HG03520 (cell line): ENCODE measurements around the gene NRXN3.

ENCODE experiments used
- ATAC-seq: cut with Tn5 transposase; IDR thresholded peaks from one replicate; pipeline ENCODE4 v1.9.1; 2021; ENCODE audit warnings: mild to moderate bottlenecking, moderate library complexity; ENCODE audit not compliant: unreplicated experiment

The NRXN3 gene

GRCh38 chr14:79040790-79041189, 870.6 kb downstream of the NRXN3 start:
- no peak for ATAC-seq

DNA sequence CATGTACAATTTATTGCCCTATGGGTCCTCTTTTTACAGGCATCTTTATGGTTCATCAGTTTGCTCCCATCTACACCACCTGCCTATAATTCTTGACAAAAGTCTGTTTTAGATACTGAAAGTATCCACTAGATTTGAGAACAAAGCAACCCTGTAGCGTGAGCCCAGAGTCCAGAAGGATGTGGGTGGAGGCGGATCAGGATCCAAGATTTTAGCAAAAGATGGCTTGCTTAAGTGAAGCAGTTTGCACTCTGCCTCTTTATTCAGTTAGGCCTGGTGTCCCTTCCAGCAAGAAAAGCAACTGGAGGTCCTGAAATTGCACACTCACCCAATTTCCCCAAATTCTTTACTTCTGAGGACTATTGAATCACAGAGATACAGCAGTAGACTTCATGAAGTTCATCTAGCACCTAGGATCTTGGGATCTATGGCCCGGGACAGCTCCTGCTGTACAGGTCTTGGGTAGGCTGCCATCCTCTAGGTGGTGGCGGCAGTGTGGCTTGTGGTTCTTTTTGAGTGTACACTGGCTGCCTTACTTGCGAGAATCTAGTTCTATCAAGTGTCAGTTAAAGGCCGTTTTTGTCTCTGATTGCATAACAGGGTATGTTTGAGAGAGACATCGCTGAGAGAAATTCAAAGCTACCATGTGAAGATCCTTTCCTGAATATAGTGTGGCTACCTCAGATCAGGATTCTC, 873.2 kb downstream of the NRXN3 start:
- ATAC-seq, result no peak

- no peak for ATAC-seq
These were observed 874.9 kb downstream of the NRXN3 start for GRCh38 chr14:79044894-79045624.

- no peak for ATAC-seq
These were observed 880.9 kb downstream of the NRXN3 start for GRCh38 chr14:79050787-79051727.

DNA sequence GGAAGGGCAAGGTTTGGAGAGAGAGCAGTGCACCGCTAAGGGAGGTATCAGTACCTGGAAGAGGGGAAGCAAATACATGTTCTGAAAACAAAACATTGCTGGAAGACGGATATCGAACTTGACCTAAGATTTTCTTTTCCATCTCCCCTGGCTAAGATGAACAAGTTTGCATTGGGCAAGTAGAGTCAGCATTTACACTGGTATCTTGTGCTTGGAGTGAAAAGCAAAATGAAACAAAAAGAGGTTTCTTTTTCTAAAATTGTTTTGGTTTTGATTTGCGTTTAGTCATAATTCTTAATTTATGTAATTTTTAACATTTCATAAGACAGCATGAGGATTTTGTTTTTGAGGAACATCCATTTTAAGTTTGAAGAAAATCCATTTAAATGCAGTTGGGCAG, 881.6 kb downstream of the NRXN3 start:
- no peak for ATAC-seq

- ATAC-seq, result no peak
These were observed 886.7 kb downstream of the NRXN3 start for GRCh38 chr14:79056879-79057278.

DNA sequence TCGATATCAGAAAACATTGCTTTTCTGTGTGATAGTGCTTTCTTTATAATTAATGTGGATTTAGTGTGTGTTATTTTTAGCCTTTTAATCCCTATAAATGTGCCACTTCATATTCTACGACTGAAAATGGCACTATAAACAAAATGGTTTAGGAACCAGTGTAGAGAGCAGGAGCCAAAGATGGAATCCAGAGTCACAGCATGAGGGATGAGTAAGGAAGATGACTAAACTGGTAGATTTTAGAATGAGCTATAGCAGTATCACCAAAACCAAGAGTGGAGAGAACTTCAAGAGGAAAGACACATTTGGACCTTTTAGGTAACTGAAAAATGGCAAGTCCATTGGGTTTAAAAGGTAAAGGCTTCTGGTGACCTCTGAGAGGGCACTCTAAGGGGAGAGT, 887.2 kb downstream of the NRXN3 start:
- ATAC-seq, result no peak

GRCh38 chr14:79062226-79062625, 892.1 kb downstream of the NRXN3 start:
- no peak for ATAC-seq

GRCh38 chr14:79064214-79064613, 894.0 kb downstream of the NRXN3 start:
- no peak for ATAC-seq

GRCh38 chr14:79074510-79074909, 904.3 kb downstream of the NRXN3 start:
- ATAC-seq, result no peak

DNA sequence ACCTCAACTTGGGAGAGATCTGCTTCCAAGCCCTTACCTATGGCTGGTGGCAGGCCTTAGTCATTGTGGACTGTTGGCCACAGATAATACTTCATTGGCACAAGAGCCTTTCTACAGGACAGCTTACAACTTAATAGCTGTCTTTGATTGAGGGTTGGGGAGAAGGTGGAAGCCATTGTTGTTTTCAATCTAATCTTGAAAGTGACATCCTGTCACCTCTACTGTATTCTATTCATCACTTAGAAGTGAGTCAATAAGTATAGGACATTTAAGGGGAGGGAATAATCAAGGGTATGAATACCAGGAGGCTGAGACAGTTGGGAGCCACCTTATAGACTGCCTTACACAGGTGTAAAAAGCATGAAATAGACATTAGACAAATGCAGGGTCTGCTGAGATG, 906.3 kb downstream of the NRXN3 start:
- no peak for ATAC-seq

DNA sequence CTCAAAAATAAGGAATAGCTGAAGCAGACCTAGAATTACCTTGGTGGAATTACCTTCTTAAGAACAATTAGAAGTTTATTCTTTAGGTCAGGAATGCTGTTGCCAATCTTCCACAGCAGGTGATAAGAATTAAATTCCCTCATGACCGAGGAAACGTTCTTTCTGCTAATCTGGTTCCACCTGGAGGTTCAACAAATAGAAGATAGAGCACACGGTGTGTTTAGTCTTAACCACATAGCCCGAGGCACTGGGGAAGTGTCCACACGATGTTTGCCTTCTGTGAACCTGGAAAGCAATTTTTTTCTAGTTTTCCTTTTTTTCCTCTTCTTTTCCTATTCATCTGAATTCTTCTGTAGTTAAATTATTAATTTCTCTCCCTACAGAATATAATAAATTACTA, 906.9 kb downstream of the NRXN3 start:
- ATAC-seq, result no peak

GRCh38 chr14:79080040-79080439, 909.9 kb downstream of the NRXN3 start:
- no peak for ATAC-seq

GRCh38 chr14:79082883-79083282, 912.7 kb downstream of the NRXN3 start:
- no peak for ATAC-seq

- no peak for ATAC-seq
These were observed 913.2 kb downstream of the NRXN3 start for GRCh38 chr14:79083356-79083755.

DNA sequence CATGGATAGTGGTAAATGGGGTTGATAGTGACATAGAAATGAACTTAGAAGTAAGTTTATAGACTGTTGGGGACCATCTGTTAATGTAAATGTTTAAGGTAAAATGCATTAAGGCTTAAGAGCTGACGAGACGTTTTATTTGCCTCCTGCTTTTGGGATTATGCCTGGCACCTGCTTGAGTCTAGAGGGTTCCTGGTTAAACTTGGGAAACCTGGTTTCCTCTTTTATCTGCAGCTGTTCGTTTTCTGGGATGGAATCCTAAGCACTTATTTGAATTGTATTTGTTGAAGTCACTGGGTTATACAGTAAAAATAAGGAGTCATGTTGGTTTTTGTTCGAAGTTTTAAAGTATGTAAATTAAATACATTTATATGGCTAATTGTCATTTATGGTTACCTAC, 914.7 kb downstream of the NRXN3 start:
- ATAC-seq, result no peak

DNA sequence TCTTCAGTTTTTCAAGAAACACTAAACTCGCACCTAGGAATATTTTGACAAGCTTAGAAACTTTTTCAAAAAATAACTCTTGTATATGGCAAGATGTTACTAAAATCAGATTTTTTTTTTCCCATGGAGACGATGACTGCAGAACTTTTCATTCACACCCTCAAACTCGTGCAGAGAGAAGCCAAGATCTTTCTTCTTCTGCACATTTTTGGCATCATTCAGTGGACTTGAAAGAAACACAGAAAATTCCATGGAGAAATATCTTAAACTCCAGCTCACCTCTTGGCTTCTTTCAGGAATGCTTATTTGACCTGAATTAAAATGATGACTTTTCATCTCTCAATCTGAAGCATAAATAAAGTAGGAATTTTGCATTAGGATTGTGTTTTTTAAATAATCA, 919.4 kb downstream of the NRXN3 start:
- ATAC-seq, result no peak

DNA sequence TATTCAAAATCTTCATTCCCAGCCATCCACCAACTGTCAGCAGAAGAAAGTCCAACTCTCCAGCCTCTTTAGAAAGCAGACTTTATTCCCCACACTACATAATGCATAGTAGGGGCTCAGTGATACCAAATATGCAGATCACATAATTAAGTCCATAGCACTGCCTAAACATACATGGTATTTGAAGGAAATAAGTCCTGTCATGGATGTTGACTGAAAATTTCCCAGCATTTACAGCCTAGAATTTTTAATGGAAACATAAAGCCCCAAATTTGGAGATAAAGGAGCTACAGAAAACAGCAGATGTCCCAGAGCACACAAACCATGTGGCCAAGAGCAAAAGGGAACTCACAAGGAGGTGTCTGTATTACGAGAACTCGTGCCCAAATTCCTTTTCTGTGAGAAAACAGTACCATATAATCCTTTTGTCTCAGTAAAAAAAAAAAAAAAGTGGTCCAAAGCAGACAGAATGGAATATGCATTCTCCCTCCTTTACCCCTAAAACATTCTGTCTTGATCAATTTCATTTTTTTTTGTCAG, 920.5 kb downstream of the NRXN3 start:
- no peak for ATAC-seq

DNA sequence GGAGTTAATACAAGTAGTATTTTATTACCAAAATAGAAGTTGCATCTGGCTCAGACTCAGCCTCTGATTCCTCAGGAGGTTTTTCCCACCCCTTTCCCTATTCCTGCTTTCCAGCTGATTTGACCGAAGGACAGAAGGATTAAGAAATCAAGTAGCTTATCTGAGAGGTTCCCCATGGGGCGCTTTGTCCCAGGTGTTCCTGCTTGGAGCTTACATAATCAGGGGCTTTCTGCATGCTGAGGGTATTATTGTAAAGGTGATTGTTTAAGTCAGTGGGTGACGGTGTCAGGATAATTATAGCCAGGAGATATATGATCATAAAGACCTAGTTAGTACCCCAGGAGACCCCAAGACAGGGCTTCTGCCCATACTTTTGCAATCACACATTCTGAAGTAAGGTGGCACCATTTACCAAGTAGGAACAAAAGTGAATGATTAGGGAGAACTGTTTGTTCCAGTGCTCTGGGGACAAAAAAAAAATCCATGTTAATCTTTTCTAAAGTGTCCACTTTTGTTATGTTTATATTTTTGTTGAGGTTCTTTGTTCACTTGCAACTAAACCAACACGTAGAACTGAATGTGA, 921.3 kb downstream of the NRXN3 start:
- no peak for ATAC-seq

DNA sequence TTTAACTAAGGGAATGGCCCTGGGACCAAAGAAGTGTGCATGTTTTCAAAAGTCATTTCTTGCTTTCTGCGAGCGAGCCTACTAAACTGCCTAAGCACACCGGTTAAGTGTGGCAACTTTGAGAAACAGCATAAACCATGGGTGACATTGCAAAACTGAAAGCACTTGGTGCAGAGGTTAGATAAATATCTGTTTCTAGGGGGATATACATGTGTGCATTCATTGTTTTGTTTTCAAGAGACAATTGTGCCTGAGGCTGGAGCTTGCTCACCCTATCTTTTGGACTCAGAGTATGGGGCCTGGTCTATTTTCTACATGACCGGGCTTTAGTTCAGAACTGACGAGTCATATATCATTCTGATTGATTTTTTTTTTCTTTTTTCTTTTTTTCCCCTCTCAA, 923.4 kb downstream of the NRXN3 start:
- ATAC-seq, result no peak

DNA sequence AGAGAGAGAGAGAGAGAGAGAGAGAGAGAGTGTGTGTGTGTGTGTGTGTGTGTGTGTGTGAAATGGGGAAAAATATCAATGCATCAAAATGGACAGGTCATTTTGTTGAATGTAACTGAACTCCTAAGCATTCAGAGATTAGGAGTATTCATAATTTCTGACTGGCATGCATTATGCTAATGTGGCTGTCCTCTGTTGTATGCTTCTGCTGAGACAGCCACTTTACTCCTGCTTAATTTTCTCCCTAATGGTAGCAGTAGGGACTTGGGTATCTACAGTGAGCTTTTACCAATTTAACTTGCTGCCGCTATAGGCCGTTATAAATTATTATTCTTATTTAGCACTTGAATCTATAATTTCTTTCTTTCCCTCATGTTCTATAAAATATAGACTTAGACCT, 924.8 kb downstream of the NRXN3 start:
- no peak for ATAC-seq
